ENCODE data around the gene TRIM65. TPM values are rescaled to one million over a fixed set of nuclear protein-coding genes. Genes with fewer than 3 reads are reported as not detected.

The TRIM65 gene
- total and polyA plus RNA-seq, 10 of the 15 experiments (the other 5 are each of a cell fraction or from before 2014, with no cell fraction given) = 1.4 to 26.0 (median 10.8) TPM

DNA sequence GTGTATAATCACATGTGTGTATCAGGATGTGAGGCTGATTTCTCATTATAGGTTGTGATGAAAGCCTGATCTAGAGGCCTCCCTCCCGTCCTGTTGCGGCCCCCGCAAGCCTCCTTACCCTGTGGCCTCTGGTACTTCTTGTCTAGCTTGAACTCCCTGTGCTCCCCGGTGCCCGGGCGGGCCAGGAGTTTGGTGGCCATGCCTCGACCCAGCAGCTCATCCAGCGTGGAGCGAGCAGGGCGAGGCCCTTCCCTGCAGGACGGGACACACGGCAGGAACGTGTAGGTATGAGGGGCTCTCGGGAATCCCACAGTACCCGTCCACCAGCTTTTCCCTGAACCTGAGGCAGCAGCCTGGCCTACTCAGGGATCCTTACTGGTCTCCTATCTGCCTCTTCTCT is 29.2 kb upstream of the TRIM65 start (continued):
- no peak for TF ChIP-seq ZBTB40 (IDR thresholded peaks at IDR 0.05; ENCODE audit: borderline replicate concordance)

DNA sequence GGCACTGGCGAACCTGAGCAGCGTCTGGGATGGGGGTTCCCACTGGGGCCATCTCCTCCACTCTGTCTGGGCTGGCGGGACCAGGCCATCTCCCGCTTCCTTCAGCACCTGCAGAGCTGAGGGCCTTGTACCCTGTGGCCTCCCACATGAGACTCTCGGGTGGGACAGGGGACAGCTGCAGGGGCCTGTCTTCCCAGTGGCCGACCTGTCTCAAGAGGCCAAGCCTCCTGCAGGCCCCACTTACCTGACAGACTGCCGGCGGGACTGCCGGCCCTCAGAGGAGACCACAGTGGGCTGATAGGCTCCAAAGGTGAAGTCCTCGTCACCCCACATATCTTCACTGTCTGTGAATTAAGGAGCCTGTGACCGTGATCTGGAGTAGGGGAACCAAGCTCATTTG is 28.4 kb upstream of the TRIM65 start:
- WGBS (ENCODE audit: insufficient coverage, insufficient replicate concordance, low lambda C conversion rate, missing lambda C conversion rate) = 80% methylated on average over 11 of the region's 11 CpGs
- TF ChIP-seq TAF1 (IDR thresholded peaks at IDR 0.05; ENCODE audit: borderline replicate concordance, low read depth, low read length) = no peak
- Histone ChIP-seq H3K79me2 (ENCODE audit: control insufficient read depth, insufficient read depth, low read length) (no peaks in the 10 kb centered on the region), H3K9me3 (replicated peaks; ENCODE audit: control insufficient read depth, insufficient read depth, low read length) (no peaks in the 10 kb centered on the region), H3K9ac (ENCODE audit: control insufficient read depth, insufficient read depth, low read length) (no peak overlapping the region), H3K36me3 (ENCODE audit: control insufficient read depth in 2 of 2, insufficient read depth in 2 of 2, low read length in 1 of 2) (no peaks in the 10 kb centered on the region), H3K4me1 (ENCODE audit: control insufficient read depth, insufficient read depth, low read length) (no peaks in the 10 kb centered on the region), H3K27me3 (replicated peaks in 1 of 2; ENCODE audit: control insufficient read depth in 2 of 2, insufficient read depth in 2 of 2, low read length in 1 of 2) (no peaks in the 10 kb centered on the region), H3K4me3 (no peak overlapping the region), H3K27ac (ENCODE audit: control insufficient read depth, insufficient read depth) (no peak overlapping the region), H4K20me1 (ENCODE audit: control insufficient read depth, insufficient read depth) (no peaks in the 10 kb centered on the region), H2AFZ (ENCODE audit: control insufficient read depth, low read depth, low read length) (no peak overlapping the region), H3K4me2 (ENCODE audit: control insufficient read depth, insufficient read depth) (no peak overlapping the region)
- intact Hi-C loops (cut with micrococcal nuclease; ENCODE audit: unreplicated experiment) = no loop called here
- ChIA-PET SMC1A (ENCODE audit: uncharacterized antibody, unreplicated experiment) (no interaction called here), RAD21 (ENCODE audit: unreplicated experiment) (interaction anchor here (0.9 to 1.3 kb wide), 3 partner anchors 16 to 181 kb away, joined by 3 read pairs; partner anchors contain the start of gene FBF1), POLR2A (interaction anchor here (1.2 kb wide), 1 partner anchor 10 kb away, joined by 4 read pairs; no protein-coding TSS in a partner anchor), CTCF (interaction anchor here (0.8 to 1.3 kb wide), 3 partner anchors 20 to 79 kb away, joined by 3 to 4 read pairs (median 3); partner anchors contain the start of gene MRPL38)
- no peak for FAIRE-seq
- ATAC-seq = no peak
- in situ Hi-C loops (cut with MboI) = loop anchor here (5.0 kb wide), 1 partner anchor 367 kb away; no protein-coding TSS in a partner anchor
- no TSS peak for BruUV-seq (replicated peaks)
- DNase-seq (ENCODE audit: low read depth, low spot score) = no peak

Data from GM12878 (cell line).